ENCODE measurements around the gene TIA1. TPM values are rescaled to one million over a fixed set of nuclear protein-coding genes. Genes with fewer than 3 reads are reported as not detected.
"Not testable (repeated sequence)": the region's sequence is repeated elsewhere in the genome, so short reads cannot be mapped to it uniquely, and the experiment has no call there.

Gene TIA1
- total RNA-seq, 1 donor from 2014 or later = 44.3 TPM

- no peak for ATAC-seq (ENCODE audit: poor library complexity)
- no peak for DNase-seq
- intact Hi-C loops (cut with DNase I) = no loop called here
Measured at GRCh38 chr2:70181363-70181956, 67.0 kb downstream of the TIA1 start.

GRCh38 chr2:70173520-70173919 is 74.9 kb downstream of the TIA1 start:
- ATAC-seq (ENCODE audit: poor library complexity) (no peak), DNase-seq (no peak)

GRCh38 chr2:70169654-70170245 is 78.7 kb downstream of the TIA1 start:
- ATAC-seq (ENCODE audit: poor library complexity); DNase-seq; intact Hi-C loops (cut with DNase I): not testable (repeated sequence)

More at GRCh38 chr2:70173520-70173919, 74.9 kb downstream of the TIA1 start:
- intact Hi-C loops (cut with DNase I) = no loop called here

- intact Hi-C loops (cut with DNase I) = no loop called here
- DNase-seq (no peak), ATAC-seq (ENCODE audit: poor library complexity) (no peak)
Measured at GRCh38 chr2:70161069-70161534, 87.3 kb downstream of the TIA1 start.

- no peak for ATAC-seq (ENCODE audit: poor library complexity)
- intact Hi-C loops (cut with DNase I) = no loop called here
Measured at GRCh38 chr2:70160545-70160944, 87.9 kb downstream of the TIA1 start.

More at GRCh38 chr2:70160545-70160944, 87.9 kb downstream of the TIA1 start:
- no peak for DNase-seq

Small RNA genes within 50 kb of the gene (microRNA-seq; reads per million reads assigned to microRNA genes)
- not detected for gene MIR1285-2

Other genes with a start within 250 kb of the TIA1 start
- 201 TPM for gene PCBP1, start 161.2 kb downstream of the TIA1 start, total RNA-seq
- 13.6 TPM for gene C2orf42, start 57.6 kb downstream of the TIA1 start, total RNA-seq
- 106 TPM for gene PCYOX1, start 9.5 kb upstream of the TIA1 start, total RNA-seq
- 150 TPM for gene SNRPG, start 45.1 kb upstream of the TIA1 start, total RNA-seq
- 23.3 TPM for gene FAM136A, start 53.4 kb upstream of the TIA1 start, total RNA-seq